Measurements from ENCODE around the gene LRP4.

- TF ChIP-seq POLR2A (IDR thresholded peaks at IDR 0.05; ENCODE audit: control extremely low read depth in 1 of 2, low read depth in 2 of 2, low read length in 2 of 2) (no peak), CTCF (IDR thresholded peaks at IDR 0.05; ENCODE audit: control extremely low read depth in 1 of 3, insufficient read depth in 1 of 3, low read depth in 1 of 3, low read length in 3 of 3) (no peak), BRCA1 (IDR thresholded peaks at IDR 0.05; ENCODE audit: low read depth, low read length) (no peak), TBP (IDR thresholded peaks at IDR 0.05; ENCODE audit: low read depth, low read length) (no peak), POLR2AphosphoS5 (IDR thresholded peaks at IDR 0.05; ENCODE audit: low read depth, low read length) (no peak), SIX5 (IDR thresholded peaks at IDR 0.05; ENCODE audit: low read depth, low read length) (no peak), ATF3 (IDR thresholded peaks at IDR 0.05; ENCODE audit: insufficient read depth, low read depth, low read length) (no peak), SP1 (IDR thresholded peaks at IDR 0.05; ENCODE audit: low read depth, low read length) (no peak), E2F6 (IDR thresholded peaks at IDR 0.05) (no peak), RXRA (IDR thresholded peaks at IDR 0.05; ENCODE audit: insufficient read depth, low read depth, low read length) (no peak)
These were observed 29.7 kb downstream of the LRP4 start for GRCh38 chr11:46888636-46889035.
